ENCODE data around the gene PMCH. TPM values are rescaled to one million over a fixed set of nuclear protein-coding genes. Genes with fewer than 3 reads are reported as not detected.

Gene PMCH
- polyA plus RNA-seq, 1 of the 3 experiments (the other 2 are of a cell fraction) = not detected

DNA sequence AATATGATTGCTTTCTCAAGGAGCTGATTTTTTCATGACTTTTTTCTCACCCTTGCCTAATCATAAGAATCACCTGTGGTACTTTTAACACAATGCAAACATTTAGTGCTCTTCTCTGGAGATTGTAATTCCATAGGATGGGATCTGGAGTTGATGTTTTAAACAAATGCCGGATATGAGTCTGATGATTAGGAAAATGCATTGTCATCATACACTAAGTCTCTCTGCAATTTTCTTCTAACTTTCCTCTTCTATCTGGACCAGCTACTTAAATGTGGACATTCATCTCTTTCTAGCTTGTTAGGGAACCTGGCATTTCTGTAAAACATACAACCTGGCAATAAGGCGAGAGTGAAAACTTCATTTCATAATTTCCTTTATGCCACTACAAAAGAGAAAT lies 23.5 kb downstream of the PMCH start:
- H3F3A ChIP-seq (replicated peaks; ENCODE audit: insufficient read depth) = peaks cover 4% of the 10 kb centered on the region
- no peak for DNase-seq
- ChIA-PET CTCF (interaction anchor here (0.6 kb wide), 1 partner anchor 355 kb away, joined by 3 read pairs; no protein-coding TSS in a partner anchor), POLR2A (no interaction called here)
- TF ChIP-seq SMC3 (IDR thresholded peaks at IDR 0.05; ENCODE audit: low read depth, low read length) = no peak
- TF ChIP-seq TEAD4 (IDR thresholded peaks at IDR 0.05; ENCODE audit: borderline replicate concordance, insufficient read depth) = no peak
- TF ChIP-seq, protein P1, sequence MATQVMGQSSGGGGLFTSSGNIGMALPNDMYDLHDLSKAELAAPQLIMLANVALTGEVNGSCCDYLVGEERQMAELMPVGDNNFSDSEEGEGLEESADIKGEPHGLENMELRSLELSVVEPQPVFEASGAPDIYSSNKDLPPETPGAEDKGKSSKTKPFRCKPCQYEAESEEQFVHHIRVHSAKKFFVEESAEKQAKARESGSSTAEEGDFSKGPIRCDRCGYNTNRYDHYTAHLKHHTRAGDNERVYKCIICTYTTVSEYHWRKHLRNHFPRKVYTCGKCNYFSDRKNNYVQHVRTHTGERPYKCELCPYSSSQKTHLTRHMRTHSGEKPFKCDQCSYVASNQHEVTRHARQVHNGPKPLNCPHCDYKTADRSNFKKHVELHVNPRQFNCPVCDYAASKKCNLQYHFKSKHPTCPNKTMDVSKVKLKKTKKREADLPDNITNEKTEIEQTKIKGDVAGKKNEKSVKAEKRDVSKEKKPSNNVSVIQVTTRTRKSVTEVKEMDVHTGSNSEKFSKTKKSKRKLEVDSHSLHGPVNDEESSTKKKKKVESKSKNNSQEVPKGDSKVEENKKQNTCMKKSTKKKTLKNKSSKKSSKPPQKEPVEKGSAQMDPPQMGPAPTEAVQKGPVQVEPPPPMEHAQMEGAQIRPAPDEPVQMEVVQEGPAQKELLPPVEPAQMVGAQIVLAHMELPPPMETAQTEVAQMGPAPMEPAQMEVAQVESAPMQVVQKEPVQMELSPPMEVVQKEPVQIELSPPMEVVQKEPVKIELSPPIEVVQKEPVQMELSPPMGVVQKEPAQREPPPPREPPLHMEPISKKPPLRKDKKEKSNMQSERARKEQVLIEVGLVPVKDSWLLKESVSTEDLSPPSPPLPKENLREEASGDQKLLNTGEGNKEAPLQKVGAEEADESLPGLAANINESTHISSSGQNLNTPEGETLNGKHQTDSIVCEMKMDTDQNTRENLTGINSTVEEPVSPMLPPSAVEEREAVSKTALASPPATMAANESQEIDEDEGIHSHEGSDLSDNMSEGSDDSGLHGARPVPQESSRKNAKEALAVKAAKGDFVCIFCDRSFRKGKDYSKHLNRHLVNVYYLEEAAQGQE (IDR thresholded peaks at IDR 0.05; ENCODE audit: low read depth, low read length) = no peak
- TF ChIP-seq RXRA (IDR thresholded peaks at IDR 0.05; ENCODE audit: borderline replicate concordance, low read depth) = no peak
- TF ChIP-seq, protein P2, sequence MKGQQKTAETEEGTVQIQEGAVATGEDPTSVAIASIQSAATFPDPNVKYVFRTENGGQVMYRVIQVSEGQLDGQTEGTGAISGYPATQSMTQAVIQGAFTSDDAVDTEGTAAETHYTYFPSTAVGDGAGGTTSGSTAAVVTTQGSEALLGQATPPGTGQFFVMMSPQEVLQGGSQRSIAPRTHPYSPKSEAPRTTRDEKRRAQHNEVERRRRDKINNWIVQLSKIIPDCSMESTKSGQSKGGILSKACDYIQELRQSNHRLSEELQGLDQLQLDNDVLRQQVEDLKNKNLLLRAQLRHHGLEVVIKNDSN (IDR thresholded peaks at IDR 0.05; ENCODE audit: borderline replicate concordance, low read depth) = no peak
- no peak for TF ChIP-seq CHD2 (IDR thresholded peaks at IDR 0.05; ENCODE audit: low read length, partially characterized antibody)
- no peak for TF ChIP-seq NFIC (IDR thresholded peaks at IDR 0.05; ENCODE audit: borderline replicate concordance)
- 98% methylated on average over 2 of the region's 2 CpGs for whole genome bisulfite sequencing (ENCODE audit: low lambda C conversion rate)
- no peaks in the 10 kb centered on the region for H3K79me2 ChIP-seq (ENCODE audit: insufficient read depth)
- H3K4me3 ChIP-seq (ENCODE audit: low read depth in 2 of 2, low read length in 1 of 2) = no peak overlapping the region
- no peak overlapping the region for H3K9ac ChIP-seq
- H3K9me2 ChIP-seq = no peaks in the 10 kb centered on the region
- H4K20me1 ChIP-seq (ENCODE audit: insufficient read depth) = no peaks in the 10 kb centered on the region
- H2AFZ ChIP-seq (ENCODE audit: low read depth) = no peak overlapping the region
- H3K36me3 ChIP-seq (replicated peaks in 1 of 2; ENCODE audit: control insufficient read depth in 1 of 2, insufficient read depth in 2 of 2, low read length in 1 of 2) = peaks cover 2% of the 10 kb centered on the region in 2 experiments
- H3K9me3 ChIP-seq = no peaks in the 10 kb centered on the region
- H3K4me1 ChIP-seq (ENCODE audit: control insufficient read depth in 1 of 2, insufficient read depth in 2 of 2, low read depth in 1 of 2, low read length in 1 of 2) = 0 out of 4 replicates have a peak, but pooled peaks cover 0 to 6% of the 10 kb centered on the region in 2 experiments
- no peaks in the 10 kb centered on the region for H3K27me3 ChIP-seq (ENCODE audit: insufficient read depth)
- no peak overlapping the region for H3K27ac ChIP-seq (ENCODE audit: low read depth in 2 of 2, low read length in 1 of 2)
- H3K4me2 ChIP-seq = no peak overlapping the region

DNA sequence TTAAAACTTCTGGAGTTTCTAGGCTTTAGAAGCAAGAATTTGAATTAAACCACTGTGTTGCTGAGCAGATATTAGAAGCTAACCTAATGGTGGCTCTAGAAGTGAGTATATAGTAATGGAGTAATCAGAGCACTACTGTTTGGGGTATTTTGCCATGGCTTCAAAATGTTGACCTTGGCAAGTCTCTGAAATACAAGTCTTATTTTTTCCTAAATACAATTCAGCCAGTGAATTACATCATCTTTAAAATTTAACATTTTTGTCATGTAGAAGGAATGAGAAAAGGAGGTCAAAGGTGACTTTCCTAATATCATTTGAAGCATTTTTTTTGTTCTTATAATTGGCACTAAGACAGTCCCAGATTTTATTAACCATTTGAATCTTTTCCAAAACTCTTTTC lies 25.2 kb downstream of the PMCH start:
- ChIA-PET CTCF (no interaction called here), POLR2A (no interaction called here)
- no peak overlapping the region for H3K4me3 ChIP-seq (ENCODE audit: low read depth in 2 of 2, low read length in 1 of 2)
- 0 out of 4 replicates have a peak, but pooled peaks cover 0 to 9% of the 10 kb centered on the region in 2 experiments for H3K4me1 ChIP-seq (ENCODE audit: control insufficient read depth in 1 of 2, insufficient read depth in 2 of 2, low read depth in 1 of 2, low read length in 1 of 2)
- peak overlapping the region in 1 of 2 experiments; percentile 34; a peak in 2 of 4 replicates for H3K27ac ChIP-seq (ENCODE audit: low read depth in 2 of 2, low read length in 1 of 2)
- no peak overlapping the region for H2AFZ ChIP-seq (ENCODE audit: low read depth)
- no peaks in the 10 kb centered on the region for H4K20me1 ChIP-seq (ENCODE audit: insufficient read depth)
- H3K27me3 ChIP-seq (ENCODE audit: insufficient read depth) = no peaks in the 10 kb centered on the region
- no peak overlapping the region for H3K4me2 ChIP-seq
- no peak for TF ChIP-seq FOSL2 (IDR thresholded peaks at IDR 0.05; ENCODE audit: borderline replicate concordance, low read depth)
- TF ChIP-seq, protein P3, sequence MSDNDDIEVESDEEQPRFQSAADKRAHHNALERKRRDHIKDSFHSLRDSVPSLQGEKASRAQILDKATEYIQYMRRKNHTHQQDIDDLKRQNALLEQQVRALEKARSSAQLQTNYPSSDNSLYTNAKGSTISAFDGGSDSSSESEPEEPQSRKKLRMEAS (IDR thresholded peaks at IDR 0.05; ENCODE audit: low read depth) = no peak
- TF ChIP-seq ELF1 (IDR thresholded peaks at IDR 0.05) = no peak
- TF ChIP-seq, protein P4, sequence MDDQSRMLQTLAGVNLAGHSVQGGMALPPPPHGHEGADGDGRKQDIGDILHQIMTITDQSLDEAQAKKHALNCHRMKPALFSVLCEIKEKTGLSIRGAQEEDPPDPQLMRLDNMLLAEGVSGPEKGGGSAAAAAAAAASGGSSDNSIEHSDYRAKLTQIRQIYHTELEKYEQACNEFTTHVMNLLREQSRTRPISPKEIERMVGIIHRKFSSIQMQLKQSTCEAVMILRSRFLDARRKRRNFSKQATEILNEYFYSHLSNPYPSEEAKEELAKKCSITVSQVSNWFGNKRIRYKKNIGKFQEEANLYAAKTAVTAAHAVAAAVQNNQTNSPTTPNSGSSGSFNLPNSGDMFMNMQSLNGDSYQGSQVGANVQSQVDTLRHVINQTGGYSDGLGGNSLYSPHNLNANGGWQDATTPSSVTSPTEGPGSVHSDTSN (IDR thresholded peaks at IDR 0.05) = no peak
- no peak for TF ChIP-seq NRF1 (IDR thresholded peaks at IDR 0.05; ENCODE audit: low read depth, low read length)
- TF ChIP-seq RAD21 (IDR thresholded peaks at IDR 0.05; ENCODE audit: low read length) = no peak
- TF ChIP-seq MXI1 (IDR thresholded peaks at IDR 0.05; ENCODE audit: low read depth, low read length) = no peak
- peaks cover 4% of the 10 kb centered on the region for H3F3A ChIP-seq (replicated peaks; ENCODE audit: insufficient read depth)
- H3K79me2 ChIP-seq (ENCODE audit: insufficient read depth) = no peaks in the 10 kb centered on the region
- DNase-seq = no peak
- peaks cover 2% of the 10 kb centered on the region in 2 experiments for H3K36me3 ChIP-seq (replicated peaks in 1 of 2; ENCODE audit: control insufficient read depth in 1 of 2, insufficient read depth in 2 of 2, low read length in 1 of 2)
- no peaks in the 10 kb centered on the region for H3K9me2 ChIP-seq
- no peak overlapping the region for H3K9ac ChIP-seq
- H3K9me3 ChIP-seq = no peaks in the 10 kb centered on the region
